K562 (cell line): ENCODE results near the gene ZNF467. TPM values are rescaled to one million over a fixed set of nuclear protein-coding genes. Genes with fewer than 3 reads are reported as not detected.
A peak's percentile ranks its signal among the peaks of the same experiment; 100 is the strongest.

Source experiments
- BRCA1 ChIP-seq, 2 experiments: fragments of 450-650 bp in 1 of 2; sonication (generic) in 1 of 2; formaldehyde crosslinking in 1 of 2; IDR thresholded peaks; 2 replicates each; pipeline versions ENCODE4 v1.5.0 to v1.6.1; 2017 to 2020; ENCODE audit warnings: mild to moderate bottlenecking in 1 of 2, missing genetic modification reagents in 1 of 2
- CREB1 ChIP-seq, 2 experiments: sonication (generic) in 1 of 2; formaldehyde crosslinking in 1 of 2; IDR thresholded peaks; 2 replicates each; pipeline versions ENCODE4 v1.6.1 to v1.8.0; 2012 to 2022; ENCODE audit warnings: inconsistent platforms in 1 of 2, mild to moderate bottlenecking in 1 of 2, missing genetic modification reagents in 1 of 2, moderate library complexity in 1 of 2
- EP300 ChIP-seq: IDR thresholded peaks from 2 replicates; pipeline ENCODE4 v1.6.1; 2012; ENCODE audit warnings: low read length, improper control_type of control experiment
- GABPA ChIP-seq: fragments of 200-800 bp; sonication (Bioruptor generic); conservative IDR thresholded peaks from 2 replicates; pipeline ENCODE4 v1.6.1; 2016; ENCODE audit warnings: low read depth, missing genetic modification characterization, missing compliant biosample characterization
- KAT7 ChIP-seq: sonication (generic); formaldehyde crosslinking; IDR thresholded peaks from 2 replicates; pipeline ENCODE4 v1.8.0; 2022; ENCODE audit warnings: missing genetic modification reagents, mild to moderate bottlenecking, borderline replicate concordance
- NR2F6 ChIP-seq: fragments of 450-650 bp; formaldehyde crosslinking; IDR thresholded peaks from 2 replicates; pipeline ENCODE4 v1.4.0; 2020; ENCODE audit warnings: mild to moderate bottlenecking
- NR4A1 ChIP-seq, 2 experiments: fragments of 250-450 bp in 1 of 2; fragments of 450-650 bp in 1 of 2; sonication (Bioruptor Pico) in 1 of 2; IDR thresholded peaks; 2 replicates each; pipeline versions ENCODE4 v1.4.0 to v1.6.1; 2016 to 2020; ENCODE audit warnings: mild to moderate bottlenecking in 2 of 2, missing compliant biosample characterization in 1 of 2, missing genetic modification characterization in 1 of 2, moderate library complexity in 1 of 2
- RBM25 ChIP-seq: fragments of 200-400 bp; formaldehyde crosslinking; IDR thresholded peaks from 2 replicates; pipeline ENCODE4 v1.6.1; 2018; ENCODE audit warnings: low read length, low read depth, moderate library complexity; ENCODE audit not compliant: severe bottlenecking
- REST ChIP-seq, 2 experiments: fragments of 450-650 bp; formaldehyde crosslinking in 1 of 2; IDR thresholded peaks; 2 replicates each; pipeline versions ENCODE4 v1.4.0 to v1.6.1; 2014 to 2020; ENCODE audit warnings: mild to moderate bottlenecking in 2 of 2, borderline replicate concordance in 1 of 2, low read depth in 1 of 2
- TBL1XR1 ChIP-seq, 2 experiments: IDR thresholded peaks; 2 replicates each; pipeline ENCODE4 v1.6.1; 2012; ENCODE audit warnings: improper control_type of control experiment in 2 of 2, low read length in 2 of 2, mild to moderate bottlenecking in 1 of 2
- TEAD1 ChIP-seq, 2 experiments: fragments of 450-650 bp in 1 of 2; sonication (generic) in 1 of 2; formaldehyde crosslinking; IDR thresholded peaks; 2 replicates each; pipeline versions ENCODE4 v1.4.0 to v1.8.0; 2020 to 2022; ENCODE audit warnings: mild to moderate bottlenecking in 2 of 2, missing genetic modification reagents in 1 of 2
- THAP7 ChIP-seq: fragments of 250-450 bp; sonication (Bioruptor Pico); IDR thresholded peaks from 2 replicates; pipeline ENCODE4 v1.5.0; 2021
- THRB ChIP-seq: fragments of 450-650 bp; formaldehyde crosslinking; conservative IDR thresholded peaks from 2 replicates; pipeline ENCODE4 v1.4.0; 2022; ENCODE audit warnings: mild to moderate bottlenecking, missing genetic modification characterization
- XRCC4 ChIP-seq: IDR thresholded peaks from one replicate; pipeline ENCODE4 v1.6.1; 2011; ENCODE audit not compliant: insufficient read depth, insufficient read length; ENCODE audit errors: extremely low read depth
- ZNF263 ChIP-seq: sonication (generic); formaldehyde crosslinking; IDR thresholded peaks from 2 replicates; pipeline ENCODE4 v1.8.0; 2022; ENCODE audit warnings: mild to moderate bottlenecking, missing genetic modification reagents, borderline replicate concordance
- polyA plus RNA-seq, 8 experiments: library from polyadenylated mRNA; depleted of rRNA in 4 of 8; stranded (reverse) in 5 of 8; unstranded in 3 of 8; fragments of >200 nt; fragmentation: Nextera tagmentation in 2 of 8; fragmentation: Illumina TruSeq in 1 of 8; extraction: Ambion mirVana in 2 of 8; extraction: Trizol in 1 of 8; gene quantifications; 2 replicates each; pipeline versions ENCODE4 v1.2.1 to v1.2.3, GENCODE V29; 2011 to 2014; ENCODE audit warnings: inconsistent platforms in 1 of 8, missing spikeins in 1 of 8
- total RNA-seq, 7 experiments: library from RNA; depleted of rRNA in 6 of 7; stranded (reverse); fragments of >200 nt in 6 of 7; fragmentation: Illumina TruSeq in 2 of 7; extraction: Trizol in 2 of 7; gene quantifications; 2 replicates each; pipeline versions ENCODE4 v1.2.1 to v1.2.3, GENCODE V29; 2011 to 2021; ENCODE audit warnings: low replicate concordance in 1 of 7

ZNF467 gene
- total and polyA plus RNA-seq, 9 of the 15 experiments (the other 6 are each of a cell fraction or from before 2014, with no cell fraction given) = 0.32 to 14.2 (median 1.7) TPM

GRCh38 chr7:149742075-149742701 lies 31.2 kb downstream of the ZNF467 start (continued):
- TF ChIP-seq REST (IDR thresholded peaks at IDR 0.05; ENCODE audit: borderline replicate concordance) (peak; percentile 93), REST (CRISPR knock-in tag; IDR thresholded peaks at IDR 0.05; ENCODE audit: low read depth) (no peak), CREB1 (IDR thresholded peaks at IDR 0.05) (no peak), CREB1 (CRISPR knock-in tag; IDR thresholded peaks at IDR 0.05) (peak; percentile 16; the same call in 1 of the 2 replicates), NR4A1 (CRISPR knock-in tag; IDR thresholded peaks at IDR 0.05) (no peak), NR4A1 (tag; IDR thresholded peaks at IDR 0.05) (no peak), RBM25 (no peak), TEAD1 (CRISPR knock-in tag; IDR thresholded peaks at IDR 0.05) (0 out of 4 replicates have a peak, but pooled peaks of 1 of the 2 experiments have one; percentile 26), THRB (CRISPR knock-in tag) (no peak), ZNF263 (CRISPR knock-in tag) (peak; percentile 33; the same call in 1 of the 2 replicates), GABPA (tag) (peak; percentile 48; the same call in 1 of the 2 replicates), TBL1XR1 (IDR thresholded peaks at IDR 0.05; ENCODE audit: low read length in 2 of 2) (peak in 1 of 2 experiments; percentile 44; a peak in 1 of 4 replicates), KAT7 (no peak), EP300 (peak; percentile 31), BRCA1 (IDR thresholded peaks at IDR 0.05) (no peak), BRCA1 (CRISPR knock-in tag; IDR thresholded peaks at IDR 0.05) (no peak), NR2F6 (no peak), THAP7 (CRISPR knock-in tag) (no peak), XRCC4 (no peak)
